ENCODE measurements around the gene ANKRD36.
"Not testable (repeated sequence)": the region's sequence is repeated elsewhere in the genome, so short reads cannot be mapped to it uniquely, and the experiment has no call there.

The ANKRD36 gene

GRCh38 chr2:97129090-97129489 is 16.1 kb downstream of the ANKRD36 start:
- not testable (repeated sequence) for H3K4me1 ChIP-seq (ENCODE audit: control insufficient read depth, insufficient read depth, low read length); H3K27me3 ChIP-seq (ENCODE audit: control insufficient read depth, insufficient read depth, low read length); H3K9me3 ChIP-seq (ENCODE audit: control insufficient read depth, insufficient read depth, low read length); H3K27ac ChIP-seq (ENCODE audit: low read depth, low read length); H3K4me3 ChIP-seq (ENCODE audit: low read depth, low read length); H3K36me3 ChIP-seq (ENCODE audit: control insufficient read depth, insufficient read depth, low read length); H3K9ac ChIP-seq (ENCODE audit: low read depth, low read length)

- not testable (repeated sequence) for H3K9ac ChIP-seq (ENCODE audit: low read depth, low read length); H3K27ac ChIP-seq (ENCODE audit: low read depth, low read length); H3K4me1 ChIP-seq (ENCODE audit: control insufficient read depth, insufficient read depth, low read length); H3K36me3 ChIP-seq (ENCODE audit: control insufficient read depth, insufficient read depth, low read length); H3K4me3 ChIP-seq (ENCODE audit: low read depth, low read length); H3K27me3 ChIP-seq (ENCODE audit: control insufficient read depth, insufficient read depth, low read length); H3K9me3 ChIP-seq (ENCODE audit: control insufficient read depth, insufficient read depth, low read length)
Observed at GRCh38 chr2:97144016-97144415, 31.1 kb downstream of the ANKRD36 start.

GRCh38 chr2:97166548-97166947 is 53.6 kb downstream of the ANKRD36 start:
- not testable (repeated sequence) for H3K36me3 ChIP-seq (ENCODE audit: control insufficient read depth, insufficient read depth, low read length); H3K27ac ChIP-seq (ENCODE audit: low read depth, low read length); H3K4me1 ChIP-seq (ENCODE audit: control insufficient read depth, insufficient read depth, low read length); H3K27me3 ChIP-seq (ENCODE audit: control insufficient read depth, insufficient read depth, low read length); H3K9ac ChIP-seq (ENCODE audit: low read depth, low read length); H3K4me3 ChIP-seq (ENCODE audit: low read depth, low read length); H3K9me3 ChIP-seq (ENCODE audit: control insufficient read depth, insufficient read depth, low read length)

- not testable (repeated sequence) for H3K4me3 ChIP-seq (ENCODE audit: low read depth, low read length); H3K4me1 ChIP-seq (ENCODE audit: control insufficient read depth, insufficient read depth, low read length); H3K9me3 ChIP-seq (ENCODE audit: control insufficient read depth, insufficient read depth, low read length); H3K9ac ChIP-seq (ENCODE audit: low read depth, low read length); H3K27ac ChIP-seq (ENCODE audit: low read depth, low read length); H3K27me3 ChIP-seq (ENCODE audit: control insufficient read depth, insufficient read depth, low read length); H3K36me3 ChIP-seq (ENCODE audit: control insufficient read depth, insufficient read depth, low read length)
Observed at GRCh38 chr2:97167938-97168337, 55.0 kb downstream of the ANKRD36 start.

- not testable (repeated sequence) for H3K9ac ChIP-seq (ENCODE audit: low read depth, low read length); H3K36me3 ChIP-seq (ENCODE audit: control insufficient read depth, insufficient read depth, low read length); H3K4me3 ChIP-seq (ENCODE audit: low read depth, low read length); H3K27ac ChIP-seq (ENCODE audit: low read depth, low read length); H3K4me1 ChIP-seq (ENCODE audit: control insufficient read depth, insufficient read depth, low read length); H3K27me3 ChIP-seq (ENCODE audit: control insufficient read depth, insufficient read depth, low read length); H3K9me3 ChIP-seq (ENCODE audit: control insufficient read depth, insufficient read depth, low read length)
Observed at GRCh38 chr2:97168583-97168982, 55.6 kb downstream of the ANKRD36 start.

- H3K27me3 ChIP-seq (ENCODE audit: control insufficient read depth, insufficient read depth, low read length); H3K9me3 ChIP-seq (ENCODE audit: control insufficient read depth, insufficient read depth, low read length); H3K4me1 ChIP-seq (ENCODE audit: control insufficient read depth, insufficient read depth, low read length); H3K27ac ChIP-seq (ENCODE audit: low read depth, low read length); H3K9ac ChIP-seq (ENCODE audit: low read depth, low read length); H3K4me3 ChIP-seq (ENCODE audit: low read depth, low read length); H3K36me3 ChIP-seq (ENCODE audit: control insufficient read depth, insufficient read depth, low read length): not testable (repeated sequence)
Observed at GRCh38 chr2:97180391-97180790, 67.4 kb downstream of the ANKRD36 start.

GRCh38 chr2:97195349-97195748 is 82.4 kb downstream of the ANKRD36 start:
- peaks cover 44% of the 10 kb centered on the region for H3K36me3 ChIP-seq (ENCODE audit: control insufficient read depth, insufficient read depth, low read length)
- H3K9me3 ChIP-seq (ENCODE audit: control insufficient read depth, insufficient read depth, low read length); H3K27ac ChIP-seq (ENCODE audit: low read depth, low read length); H3K27me3 ChIP-seq (ENCODE audit: control insufficient read depth, insufficient read depth, low read length); H3K9ac ChIP-seq (ENCODE audit: low read depth, low read length); H3K4me1 ChIP-seq (ENCODE audit: control insufficient read depth, insufficient read depth, low read length); H3K4me3 ChIP-seq (ENCODE audit: low read depth, low read length): not testable (repeated sequence)

GRCh38 chr2:97197251-97197650 is 84.3 kb downstream of the ANKRD36 start:
- H3K27ac ChIP-seq (ENCODE audit: low read depth, low read length) = not testable (repeated sequence)

GRCh38 chr2:97200887-97201286 is 87.9 kb downstream of the ANKRD36 start:
- not testable (repeated sequence) for H3K9me3 ChIP-seq (ENCODE audit: control insufficient read depth, insufficient read depth, low read length)

More at GRCh38 chr2:97197251-97197650, 84.3 kb downstream of the ANKRD36 start:
- H3K27me3 ChIP-seq (ENCODE audit: control insufficient read depth, insufficient read depth, low read length); H3K9me3 ChIP-seq (ENCODE audit: control insufficient read depth, insufficient read depth, low read length); H3K4me3 ChIP-seq (ENCODE audit: low read depth, low read length); H3K9ac ChIP-seq (ENCODE audit: low read depth, low read length); H3K4me1 ChIP-seq (ENCODE audit: control insufficient read depth, insufficient read depth, low read length): not testable (repeated sequence)
- H3K36me3 ChIP-seq (ENCODE audit: control insufficient read depth, insufficient read depth, low read length) = peaks cover 39% of the 10 kb centered on the region

GRCh38 chr2:97202643-97203250 is 89.8 kb downstream of the ANKRD36 start:
- H3K4me1 ChIP-seq (ENCODE audit: control insufficient read depth, insufficient read depth, low read length); H3K9ac ChIP-seq (ENCODE audit: low read depth, low read length); H3K27ac ChIP-seq (ENCODE audit: low read depth, low read length); H3K9me3 ChIP-seq (ENCODE audit: control insufficient read depth, insufficient read depth, low read length); H3K4me3 ChIP-seq (ENCODE audit: low read depth, low read length); H3K27me3 ChIP-seq (ENCODE audit: control insufficient read depth, insufficient read depth, low read length): not testable (repeated sequence)
- peaks cover 24% of the 10 kb centered on the region for H3K36me3 ChIP-seq (ENCODE audit: control insufficient read depth, insufficient read depth, low read length)

More at GRCh38 chr2:97200887-97201286, 87.9 kb downstream of the ANKRD36 start:
- not testable (repeated sequence) for H3K4me3 ChIP-seq (ENCODE audit: low read depth, low read length); H3K9ac ChIP-seq (ENCODE audit: low read depth, low read length); H3K27me3 ChIP-seq (ENCODE audit: control insufficient read depth, insufficient read depth, low read length); H3K4me1 ChIP-seq (ENCODE audit: control insufficient read depth, insufficient read depth, low read length); H3K27ac ChIP-seq (ENCODE audit: low read depth, low read length)
- H3K36me3 ChIP-seq (ENCODE audit: control insufficient read depth, insufficient read depth, low read length) = peaks cover 39% of the 10 kb centered on the region

GRCh38 chr2:97210325-97210724 is 97.4 kb downstream of the ANKRD36 start:
- no peaks in the 10 kb centered on the region for H3K9me3 ChIP-seq (ENCODE audit: control insufficient read depth, insufficient read depth, low read length)
- no peak overlapping the region for H3K27ac ChIP-seq (ENCODE audit: low read depth, low read length)
- H3K4me1 ChIP-seq (ENCODE audit: control insufficient read depth, insufficient read depth, low read length) = no peaks in the 10 kb centered on the region
- H3K4me3 ChIP-seq (ENCODE audit: low read depth, low read length) = no peak overlapping the region
- peaks cover 3% of the 10 kb centered on the region; the same call in 1 of the 2 replicates for H3K36me3 ChIP-seq (ENCODE audit: control insufficient read depth, insufficient read depth, low read length)
- H3K9ac ChIP-seq (ENCODE audit: low read depth, low read length) = no peak overlapping the region
- no peaks in the 10 kb centered on the region for H3K27me3 ChIP-seq (ENCODE audit: control insufficient read depth, insufficient read depth, low read length)

- peaks cover 13% of the 10 kb centered on the region for H3K36me3 ChIP-seq (ENCODE audit: control insufficient read depth, insufficient read depth, low read length)
- H3K9ac ChIP-seq (ENCODE audit: low read depth, low read length); H3K4me1 ChIP-seq (ENCODE audit: control insufficient read depth, insufficient read depth, low read length); H3K27me3 ChIP-seq (ENCODE audit: control insufficient read depth, insufficient read depth, low read length); H3K4me3 ChIP-seq (ENCODE audit: low read depth, low read length); H3K9me3 ChIP-seq (ENCODE audit: control insufficient read depth, insufficient read depth, low read length); H3K27ac ChIP-seq (ENCODE audit: low read depth, low read length): not testable (repeated sequence)
Observed at GRCh38 chr2:97215025-97215424, 102.1 kb downstream of the ANKRD36 start.
